H9 (cell line): ENCODE measurements around the gene MICALL1. TPM values are rescaled to one million over a fixed set of nuclear protein-coding genes. Genes with fewer than 3 reads are reported as not detected.
A peak's percentile ranks its signal among the peaks of the same experiment; 100 is the strongest.

ENCODE experiments used
- DNase-seq: peaks from one replicate; pipeline ENCODE4 v3.0.0-alpha.2; 2017
- H2AFZ ChIP-seq: one replicate; pipeline ENCODE4 v1.6.1; 2013; ENCODE audit warnings: mild to moderate bottlenecking, low read length, control low read depth, moderate library complexity
- H2AK5ac ChIP-seq: 2 replicates; pipeline ENCODE4 v1.6.1; 2013; ENCODE audit warnings: low read length, control low read depth, mixed read lengths; ENCODE audit not compliant: insufficient read length
- H2BK120ac ChIP-seq: one replicate; pipeline ENCODE4 v1.6.1; 2013; ENCODE audit warnings: low read depth, mild to moderate bottlenecking, low read length, control low read depth, inconsistent platforms; ENCODE audit not compliant: poor library complexity, severe bottlenecking
- H2BK12ac ChIP-seq: 2 replicates; pipeline ENCODE4 v1.6.1; 2013; ENCODE audit warnings: low read length, control low read depth, mixed read lengths, low read depth; ENCODE audit not compliant: insufficient read length
- H2BK15ac ChIP-seq: 2 replicates; pipeline ENCODE4 v1.6.1; 2013; ENCODE audit warnings: low read depth, low read length, control low read depth
- H2BK20ac ChIP-seq: one replicate; pipeline ENCODE4 v1.6.1; 2013; ENCODE audit warnings: low read depth, mild to moderate bottlenecking, low read length, control low read depth, inconsistent platforms; ENCODE audit not compliant: poor library complexity, severe bottlenecking
- H2BK5ac ChIP-seq: 2 replicates; pipeline ENCODE4 v1.6.1; 2013; ENCODE audit warnings: low read length, control low read depth, mixed read lengths; ENCODE audit not compliant: insufficient read length
- H3K14ac ChIP-seq: 2 replicates; pipeline ENCODE4 v1.6.1; 2013; ENCODE audit warnings: low read length, control low read depth; ENCODE audit not compliant: insufficient read depth
- H3K18ac ChIP-seq: 2 replicates; pipeline ENCODE4 v1.6.1; 2013; ENCODE audit warnings: low read depth, mild to moderate bottlenecking, mixed read lengths, low read length, control low read depth; ENCODE audit not compliant: insufficient read length
- H3K23ac ChIP-seq: 2 replicates; pipeline ENCODE4 v1.6.1; 2013; ENCODE audit warnings: low read length, control low read depth, mixed read lengths, low read depth; ENCODE audit not compliant: insufficient read length
- H3K23me2 ChIP-seq: 2 replicates; pipeline ENCODE4 v1.6.1; 2013; ENCODE audit warnings: low read depth, mild to moderate bottlenecking, mixed read lengths, low read length, control low read depth; ENCODE audit not compliant: insufficient read length, poor library complexity, severe bottlenecking
- H3K27ac ChIP-seq: 2 replicates; pipeline ENCODE4 v1.5.1; 2013; ENCODE audit warnings: low read length, control low read depth, mixed read lengths, low read depth; ENCODE audit not compliant: insufficient read length
- H3K27me3 ChIP-seq: 2 replicates; pipeline ENCODE4 v1.6.1; 2013; ENCODE audit warnings: low read length, control low read depth, inconsistent platforms; ENCODE audit not compliant: insufficient read depth
- H3K4ac ChIP-seq: 2 replicates; pipeline ENCODE4 v1.6.1; 2013; ENCODE audit warnings: low read depth, mild to moderate bottlenecking, control low read depth, inconsistent platforms, low read length, moderate library complexity
- H3K4me1 ChIP-seq: 2 replicates; pipeline ENCODE4 v1.6.1; 2013; ENCODE audit warnings: low read length, control low read depth, inconsistent platforms; ENCODE audit not compliant: insufficient read depth
- H3K4me2 ChIP-seq: 2 replicates; pipeline ENCODE4 v1.6.1; 2013; ENCODE audit warnings: low read length, control low read depth, mixed read lengths; ENCODE audit not compliant: insufficient read length, insufficient read depth
- H3K56ac ChIP-seq: 2 replicates; pipeline ENCODE4 v1.6.1; 2013; ENCODE audit warnings: low read depth, mild to moderate bottlenecking, mixed read lengths, low read length, control low read depth; ENCODE audit not compliant: insufficient read length
- H3K79me1 ChIP-seq: 2 replicates; pipeline ENCODE4 v1.6.1; 2013; ENCODE audit warnings: low read depth, mild to moderate bottlenecking, moderate library complexity, low read length, control low read depth, inconsistent platforms; ENCODE audit not compliant: insufficient read depth, poor library complexity, severe bottlenecking
- H3K79me2 ChIP-seq: 2 replicates; pipeline ENCODE4 v1.6.1; 2013; ENCODE audit warnings: low read length, control low read depth, inconsistent platforms; ENCODE audit not compliant: insufficient read depth
- H3K9ac ChIP-seq: 2 replicates; pipeline ENCODE4 v1.6.1; 2013; ENCODE audit warnings: low read length, control low read depth, mixed read lengths; ENCODE audit not compliant: insufficient read length; ENCODE audit errors: extremely low read depth
- H3K9me3 ChIP-seq: one replicate; pipeline ENCODE4 v1.6.1; 2013; ENCODE audit warnings: low read depth, low read length, inconsistent platforms; ENCODE audit not compliant: control insufficient read depth
- H3T11ph ChIP-seq: one replicate; pipeline ENCODE4 v1.6.1; 2013; ENCODE audit warnings: mild to moderate bottlenecking, low read length, control low read depth, inconsistent platforms
- H4K20me1 ChIP-seq: one replicate; pipeline ENCODE4 v1.6.1; 2013; ENCODE audit not compliant: control insufficient read depth, insufficient read length, insufficient read depth
- H4K5ac ChIP-seq: 2 replicates; pipeline ENCODE4 v1.6.1; 2013; ENCODE audit warnings: low read depth, mild to moderate bottlenecking, mixed read lengths, low read length, control low read depth; ENCODE audit not compliant: insufficient read length
- H4K8ac ChIP-seq: replicated peaks from 2 replicates; pipeline ENCODE4 v1.6.1; 2013; ENCODE audit warnings: low read length, control low read depth, mixed read lengths, low read depth; ENCODE audit not compliant: insufficient read length
- H4K91ac ChIP-seq: 2 replicates; pipeline ENCODE4 v1.6.1; 2013; ENCODE audit warnings: low read depth, mild to moderate bottlenecking, moderate library complexity, mixed read lengths, low read length, control low read depth; ENCODE audit not compliant: insufficient read length
- H3K27ac Mint-ChIP-seq, 3 experiments: 2 replicates in 2 of 3; 3 replicates in 1 of 3; pipeline ENCODE4 v1.8.0; 2020 to 2021; ENCODE audit warnings: mixed read lengths in 3 of 3, mild to moderate bottlenecking in 1 of 3, moderate library complexity in 1 of 3
- H3K27me3 Mint-ChIP-seq: 2 replicates; pipeline ENCODE4 v1.8.0; 2021; ENCODE audit warnings: low read depth, mild to moderate bottlenecking, moderate library complexity, mixed read lengths
- H3K36me3 Mint-ChIP-seq, 3 experiments: 2 replicates in 2 of 3; 3 replicates in 1 of 3; pipeline ENCODE4 v1.8.0; 2020 to 2021; ENCODE audit warnings: low read depth in 3 of 3, mixed read lengths in 3 of 3; ENCODE audit not compliant: insufficient read depth in 1 of 3
- H3K4me1 Mint-ChIP-seq, 2 experiments: 2 replicates each; pipeline ENCODE4 v1.8.0; 2020; ENCODE audit warnings: mixed read lengths in 2 of 2
- H3K4me3 Mint-ChIP-seq, 2 experiments: 2 replicates in 1 of 2; 3 replicates in 1 of 2; pipeline ENCODE4 v1.8.0; 2020 to 2021; ENCODE audit warnings: mild to moderate bottlenecking in 2 of 2, mixed read lengths in 2 of 2, moderate library complexity in 1 of 2
- H3K9me3 Mint-ChIP-seq, 2 experiments: 2 replicates in 1 of 2; 3 replicates in 1 of 2; pipeline ENCODE4 v1.8.0; 2020; ENCODE audit warnings: mild to moderate bottlenecking in 2 of 2, mixed read lengths in 2 of 2, moderate library complexity in 1 of 2
- WGBS: extraction: QIAGEN DNeasy Blood & Tissue Kit; methylation state at CpG from one replicate; pipeline ENCODE4 v1.1.7; 2013; ENCODE audit warnings: missing lambda C conversion rate, low lambda C conversion rate, mixed read lengths; ENCODE audit not compliant: insufficient read length; ENCODE audit errors: extremely low coverage; 5-methylcytosine and 5-hydroxymethylcytosine counted together
- total RNA-seq: library from RNA; stranded (reverse); gene quantifications from 2 replicates; pipeline ENCODE4 v1.2.1, GENCODE V29; 2021
- TF ChIP-seq, protein P1 (sequence below): fragments of 200-600 bp; sonication (generic); conservative IDR thresholded peaks from 3 replicates; pipeline ENCODE4 v1.8.0; 2021; ENCODE audit warnings: antibody characterized with exemption, mild to moderate bottlenecking

Gene MICALL1
- total RNA-seq, 1 experiment from 2014 or later = 33.3 TPM

DNA sequence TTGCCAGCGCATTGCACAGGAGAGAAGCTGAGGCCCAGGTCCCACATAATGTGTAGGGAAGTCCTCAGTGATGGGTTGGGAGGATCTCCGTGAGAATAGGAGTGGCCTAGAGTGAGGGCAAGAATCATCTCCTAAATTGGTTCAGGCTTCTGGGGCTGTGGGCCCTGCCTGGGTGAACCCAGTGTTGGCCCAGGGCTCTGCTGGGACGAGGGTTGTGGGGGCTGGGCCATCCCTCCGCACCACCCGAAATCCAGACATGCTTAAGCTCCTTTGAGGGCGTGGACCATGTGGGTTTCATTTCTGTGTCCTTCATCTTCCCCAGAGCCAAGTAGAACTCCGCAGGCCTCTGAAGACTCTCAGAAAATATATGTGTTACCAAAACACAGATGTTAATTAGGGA is 3.7 kb downstream of the MICALL1 start:
- H3K9me3 Mint-ChIP-seq = no peaks in the 10 kb centered on the region
- H3K79me2 ChIP-seq = no peaks in the 10 kb centered on the region

More for the DNA sequence above, 3.7 kb downstream of the MICALL1 start:
- DNase-seq = no peak
- H2BK5ac ChIP-seq = no peak overlapping the region
- H2BK20ac ChIP-seq = no peak overlapping the region
- H2BK120ac ChIP-seq = no peak overlapping the region
- no peak overlapping the region for H2BK12ac ChIP-seq
- no peak overlapping the region for H4K5ac ChIP-seq
- H3K4ac ChIP-seq = no peak overlapping the region
- TF ChIP-seq, protein P1, sequence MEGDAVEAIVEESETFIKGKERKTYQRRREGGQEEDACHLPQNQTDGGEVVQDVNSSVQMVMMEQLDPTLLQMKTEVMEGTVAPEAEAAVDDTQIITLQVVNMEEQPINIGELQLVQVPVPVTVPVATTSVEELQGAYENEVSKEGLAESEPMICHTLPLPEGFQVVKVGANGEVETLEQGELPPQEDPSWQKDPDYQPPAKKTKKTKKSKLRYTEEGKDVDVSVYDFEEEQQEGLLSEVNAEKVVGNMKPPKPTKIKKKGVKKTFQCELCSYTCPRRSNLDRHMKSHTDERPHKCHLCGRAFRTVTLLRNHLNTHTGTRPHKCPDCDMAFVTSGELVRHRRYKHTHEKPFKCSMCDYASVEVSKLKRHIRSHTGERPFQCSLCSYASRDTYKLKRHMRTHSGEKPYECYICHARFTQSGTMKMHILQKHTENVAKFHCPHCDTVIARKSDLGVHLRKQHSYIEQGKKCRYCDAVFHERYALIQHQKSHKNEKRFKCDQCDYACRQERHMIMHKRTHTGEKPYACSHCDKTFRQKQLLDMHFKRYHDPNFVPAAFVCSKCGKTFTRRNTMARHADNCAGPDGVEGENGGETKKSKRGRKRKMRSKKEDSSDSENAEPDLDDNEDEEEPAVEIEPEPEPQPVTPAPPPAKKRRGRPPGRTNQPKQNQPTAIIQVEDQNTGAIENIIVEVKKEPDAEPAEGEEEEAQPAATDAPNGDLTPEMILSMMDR = no peak
- no peak overlapping the region for H3T11ph ChIP-seq
- peaks cover 5 to 27% (median 22%) of the 10 kb centered on the region in 3 experiments; a peak in 6 of 7 replicates for H3K36me3 Mint-ChIP-seq
- no peak overlapping the region for H3K4me2 ChIP-seq
- H2AK5ac ChIP-seq = no peak overlapping the region
- H3K79me1 ChIP-seq = no peaks in the 10 kb centered on the region
- H3K27ac Mint-ChIP-seq = peak overlapping the region in 1 of 3 experiments; percentile 79; a peak in 1 of 7 replicates
- no peak overlapping the region for H2BK15ac ChIP-seq
- H4K20me1 ChIP-seq = no peaks in the 10 kb centered on the region
- no peak overlapping the region for H2AFZ ChIP-seq
- no peak overlapping the region for H3K9ac ChIP-seq
- peaks cover 5% of the 10 kb centered on the region for H3K23me2 ChIP-seq
- H3K18ac ChIP-seq = no peak overlapping the region
- no peak overlapping the region for H4K8ac ChIP-seq
- no peak overlapping the region for H3K4me3 Mint-ChIP-seq
- peaks cover 45 to 46% of the 10 kb centered on the region in 2 experiments for H3K4me1 Mint-ChIP-seq
- H3K27me3 Mint-ChIP-seq = no peaks in the 10 kb centered on the region
- no peaks in the 10 kb centered on the region for H3K27me3 ChIP-seq
- no peak overlapping the region for H3K23ac ChIP-seq
- 0 out of 2 replicates have a peak, but pooled peaks cover 3% of the 10 kb centered on the region for H3K4me1 ChIP-seq
- no peak overlapping the region for H3K27ac ChIP-seq
- no peaks in the 10 kb centered on the region for H3K9me3 ChIP-seq
- no peak overlapping the region for H3K14ac ChIP-seq
- H4K91ac ChIP-seq = no peak overlapping the region
- WGBS = no CpG with 5 or more reads among the region's 7 CpGs
- H3K56ac ChIP-seq = no peak overlapping the region
